HepG2 (cell line): ENCODE results near the gene NENF. TPM values are rescaled to one million over a fixed set of nuclear protein-coding genes. Genes with fewer than 3 reads are reported as not detected.

Source experiments
- ATAC-seq: fragments of 200-7000 bp; cut with Tn5 transposase; 3 replicates; pipeline ENCODE4 v1.9.1; 2020; ENCODE audit warnings: mild to moderate bottlenecking, moderate library complexity
- BruUV-seq: library from RNA; stranded (reverse); fragments of 400-500 nt; replicated peaks from 2 replicates; lab custom pipeline; 2021; lab: Mats Ljungman, UMichigan
- CTCF ChIA-PET: fragments of 300-600 bp; formaldehyde crosslinking; extraction: SDS; loops from one replicate; lab custom pipeline; 2021; ENCODE audit warnings: low total read pairs, inconsistent platforms, low intra/inter-chr PET ratio; lab: Yijun Ruan, JAX
- POLR2A ChIA-PET: fragments of 350-600 bp; sonication (Branson Sonifier 250); formaldehyde crosslinking; loops from one replicate; lab custom pipeline; 2020; ENCODE audit warnings: antibody characterized with exemption, inconsistent platforms; lab: Yijun Ruan, JAX
- DNase-seq: peaks from one replicate; pipeline ENCODE4 v3.0.0-alpha.2; 2015; ENCODE audit warnings: low spot score
- FAIRE-seq: peaks from 3 replicates; lab custom pipeline; 2011; peaks lifted over from hg19 to GRCh38; lab: Jason Lieb, UNC
- H2AFZ ChIP-seq: one replicate; pipeline ENCODE4 v1.6.1; 2011; ENCODE audit warnings: low read length, inconsistent platforms
- H3K27ac ChIP-seq: fragments of 300-600 bp; 3 replicates; pipeline ENCODE4 v1.8.0; 2011; ENCODE audit warnings: mixed run types, mild to moderate bottlenecking, mixed read lengths, low read length, inconsistent platforms; ENCODE audit not compliant: insufficient read depth; ENCODE audit errors: extremely low read length
- H3K27me3 ChIP-seq, 2 experiments: fragments of 200-600 bp in 1 of 2; 2 replicates in 1 of 2; 3 replicates in 1 of 2; pipeline versions ENCODE4 v1.6.0 to v1.8.0; 2011; ENCODE audit warnings: low read length in 2 of 2, mild to moderate bottlenecking in 2 of 2, moderate library complexity in 2 of 2, inconsistent platforms in 1 of 2; ENCODE audit not compliant: insufficient read depth in 2 of 2, control insufficient read depth in 1 of 2
- H3K36me3 ChIP-seq, 2 experiments: fragments of 200-600 bp in 1 of 2; replicated peaks in 1 of 2; 2 replicates in 1 of 2; 3 replicates in 1 of 2; pipeline versions ENCODE4 v1.5.1 to v1.8.0; 2011; ENCODE audit warnings: low read length in 2 of 2, inconsistent platforms in 1 of 2; ENCODE audit not compliant: insufficient read depth in 2 of 2, control insufficient read depth in 1 of 2
- H3K4me1 ChIP-seq: 2 replicates; pipeline ENCODE4 v1.5.1; 2012; ENCODE audit warnings: low read length, inconsistent platforms; ENCODE audit not compliant: insufficient read depth
- H3K4me2 ChIP-seq: 2 replicates; pipeline ENCODE4 v1.6.0; 2011; ENCODE audit warnings: low read depth, low read length, inconsistent platforms
- H3K4me3 ChIP-seq, 3 experiments: fragments of 200-600 bp in 1 of 3; sonication (generic), shearing (Covaris generic) in 1 of 3; replicated peaks in 1 of 3; 2 replicates each; pipeline ENCODE4 v1.5.1; 2011 to 2016; ENCODE audit warnings: low read length in 3 of 3, inconsistent platforms in 2 of 3, low read depth in 2 of 3, mild to moderate bottlenecking in 2 of 3, control low read depth in 1 of 3, mixed read lengths in 1 of 3; ENCODE audit not compliant: insufficient read depth in 1 of 3
- H3K79me2 ChIP-seq: one replicate; pipeline ENCODE4 v1.6.1; 2011; ENCODE audit warnings: low read length, inconsistent platforms; ENCODE audit not compliant: insufficient read depth
- H3K9ac ChIP-seq: 2 replicates; pipeline ENCODE4 v1.6.0; 2011; ENCODE audit warnings: mild to moderate bottlenecking, low read depth, low read length, inconsistent platforms; ENCODE audit not compliant: insufficient read depth
- H3K9me3 ChIP-seq: 2 replicates; pipeline ENCODE4 v1.5.1; 2012; ENCODE audit warnings: mild to moderate bottlenecking, low read length
- H4K20me1 ChIP-seq: 2 replicates; pipeline ENCODE4 v1.6.0; 2011; ENCODE audit warnings: inconsistent platforms, mild to moderate bottlenecking, low read length, moderate library complexity; ENCODE audit not compliant: insufficient read depth
- FOXK1 ChIP-seq: sonication (generic); formaldehyde crosslinking; IDR thresholded peaks from 2 replicates; pipeline ENCODE4 v1.4.0; 2020; ENCODE audit warnings: low read depth, missing genetic modification reagents, borderline replicate concordance
- MNT ChIP-seq: fragments of 450-650 bp; IDR thresholded peaks from 2 replicates; pipeline ENCODE4 v1.6.1; 2016
- ZBTB42 ChIP-seq: sonication (generic); formaldehyde crosslinking; IDR thresholded peaks from 2 replicates; pipeline ENCODE4 v1.5.0; 2020; ENCODE audit warnings: mild to moderate bottlenecking, missing genetic modification reagents
- ZNF609 ChIP-seq: sonication (generic); formaldehyde crosslinking; IDR thresholded peaks from 2 replicates; pipeline ENCODE4 v1.4.0; 2020; ENCODE audit warnings: mild to moderate bottlenecking, missing genetic modification reagents, borderline replicate concordance
- WGBS: methylation state at CpG from one replicate; pipeline ENCODE4 v1.1.6; 2017; ENCODE audit warnings: low lambda C conversion rate; 5-methylcytosine and 5-hydroxymethylcytosine counted together
- in situ Hi-C: cut with HindIII; loops from 2 replicates; pipeline ENCODE4 v1.10.0; 2017; ENCODE audit warnings: low pct_unique_long_range_greater_than_20kb; ENCODE audit not compliant: extremely low pct_ligation_motif_present
- intact Hi-C: fragments of 100-400 bp; cut with micrococcal nuclease; formaldehyde crosslinking; loops from one replicate; pipeline ENCODE4 v1.10.0; 2022; ENCODE audit not compliant: unreplicated experiment
- polyA plus RNA-seq, 8 experiments: library from polyadenylated mRNA; depleted of rRNA in 3 of 8; stranded (reverse) in 7 of 8; unstranded in 1 of 8; fragments of >200 nt; fragmentation: Illumina TruSeq in 4 of 8; extraction: Trizol in 4 of 8; gene quantifications; 2 replicates each; pipeline versions ENCODE4 v1.2.1 to v1.2.3, GENCODE V29; 2011 to 2016; ENCODE audit warnings: low read depth in 4 of 8, missing spikeins in 1 of 8, mixed read lengths in 1 of 8; ENCODE audit not compliant: insufficient read depth in 1 of 8
- total RNA-seq, 5 experiments: library from RNA; depleted of rRNA; stranded (reverse); fragments of >200 nt; fragmentation: Illumina TruSeq; extraction: Trizol; gene quantifications; 2 replicates each; pipeline ENCODE4 v1.2.3, GENCODE V29; 2016; ENCODE audit warnings: low read depth in 1 of 5

Gene NENF
- total and polyA plus RNA-seq, 2 of the 13 experiments (the other 11 are each of a cell fraction or from before 2014, with no cell fraction given) = 31.7 to 40.4 TPM

GRCh38 chr1:212423879-212424278 is 8.8 kb upstream of the NENF start:
- ATAC-seq = no peak
- 2% methylated on average over 3 of the region's 3 CpGs for WGBS
- no peak overlapping the region for H2AFZ ChIP-seq
- H3K27ac ChIP-seq = no peak overlapping the region
- no peak for DNase-seq
- H3K4me3 ChIP-seq = no peak overlapping the region
- H3K4me2 ChIP-seq = no peak overlapping the region
- in situ Hi-C loops (no loop called here), intact Hi-C loops (no loop called here)
- H3K36me3 ChIP-seq = no peaks in the 10 kb centered on the region
- FAIRE-seq = no peak
- ChIA-PET POLR2A (no interaction called here), CTCF (no interaction called here)
- peaks cover 0 to 17% of the 10 kb centered on the region in 2 experiments; a peak in 2 of 5 replicates for H3K27me3 ChIP-seq
- H3K4me1 ChIP-seq = no peaks in the 10 kb centered on the region
- no peak overlapping the region for H3K9ac ChIP-seq
- no peaks in the 10 kb centered on the region for H3K9me3 ChIP-seq
- TF ChIP-seq MNT (peak; percentile 29), ZBTB42 (no peak), ZNF609 (CRISPR knock-in tag) (no peak), FOXK1 (no peak)
- H3K79me2 ChIP-seq = no peaks in the 10 kb centered on the region
- no peaks in the 10 kb centered on the region for H4K20me1 ChIP-seq
- no TSS peak for BruUV-seq
